Activated gamma-delta T cell treated with anti-CD3 and anti-CD28 coated beads, Interleukin-2, amount 50 U/mL, for 16 hours (primary cell): ENCODE data around the gene LHX3.

Experiments used
- DNase-seq: peaks from one replicate; pipeline ENCODE4 v3.0.0-alpha.2; 2020; ENCODE audit warnings: low read depth

The LHX3 gene

DNA sequence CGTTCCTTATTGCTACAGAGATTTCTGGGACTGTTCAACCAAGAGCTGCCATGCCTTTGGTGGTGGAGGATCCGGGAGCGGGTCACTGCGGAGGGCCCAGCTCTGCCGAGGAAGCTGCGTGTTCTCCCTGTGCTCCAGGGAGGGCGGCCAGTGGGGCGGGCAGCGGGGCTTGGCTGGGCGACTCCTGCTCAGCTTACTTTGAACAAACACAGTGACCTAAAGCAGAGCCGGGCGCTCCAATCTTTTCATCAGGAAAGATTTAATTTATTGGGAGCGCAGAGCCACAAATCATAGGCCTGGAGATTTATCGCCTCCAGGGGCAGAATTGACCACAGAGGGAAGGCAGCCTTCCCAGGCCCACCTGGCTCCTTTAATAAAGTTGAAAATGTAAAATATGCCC lies 27.7 kb downstream of the LHX3 start:
- DNase-seq = no peak

DNA sequence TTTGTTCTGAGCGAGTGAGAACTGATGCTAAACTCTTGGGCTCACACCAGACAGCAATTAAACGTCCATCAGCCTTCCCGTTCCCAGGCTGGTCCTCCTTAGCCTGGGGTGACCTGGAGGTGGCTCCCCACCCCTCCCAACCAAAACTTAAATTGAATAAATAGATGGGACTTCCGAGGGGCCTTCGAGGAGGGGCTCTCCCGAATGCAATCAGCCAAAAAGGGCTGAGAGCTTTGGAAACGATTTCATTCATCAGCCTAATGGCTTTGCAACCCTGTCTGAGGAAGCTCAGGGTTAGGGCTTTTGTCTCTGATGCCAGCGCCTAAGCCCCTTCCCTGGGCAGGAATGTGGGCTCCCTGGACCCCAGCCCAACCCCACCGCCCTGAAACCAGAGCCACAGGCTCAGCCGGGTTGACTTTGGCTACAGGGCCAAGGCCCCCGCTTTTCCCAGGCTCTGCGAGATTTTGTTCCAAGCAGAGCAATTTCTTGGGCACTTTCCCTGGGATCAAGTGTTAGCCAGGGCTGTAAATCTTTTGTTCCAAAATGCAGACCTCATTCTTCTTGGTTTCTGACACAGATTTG lies 29.2 kb downstream of the LHX3 start:
- DNase-seq = no peak

DNA sequence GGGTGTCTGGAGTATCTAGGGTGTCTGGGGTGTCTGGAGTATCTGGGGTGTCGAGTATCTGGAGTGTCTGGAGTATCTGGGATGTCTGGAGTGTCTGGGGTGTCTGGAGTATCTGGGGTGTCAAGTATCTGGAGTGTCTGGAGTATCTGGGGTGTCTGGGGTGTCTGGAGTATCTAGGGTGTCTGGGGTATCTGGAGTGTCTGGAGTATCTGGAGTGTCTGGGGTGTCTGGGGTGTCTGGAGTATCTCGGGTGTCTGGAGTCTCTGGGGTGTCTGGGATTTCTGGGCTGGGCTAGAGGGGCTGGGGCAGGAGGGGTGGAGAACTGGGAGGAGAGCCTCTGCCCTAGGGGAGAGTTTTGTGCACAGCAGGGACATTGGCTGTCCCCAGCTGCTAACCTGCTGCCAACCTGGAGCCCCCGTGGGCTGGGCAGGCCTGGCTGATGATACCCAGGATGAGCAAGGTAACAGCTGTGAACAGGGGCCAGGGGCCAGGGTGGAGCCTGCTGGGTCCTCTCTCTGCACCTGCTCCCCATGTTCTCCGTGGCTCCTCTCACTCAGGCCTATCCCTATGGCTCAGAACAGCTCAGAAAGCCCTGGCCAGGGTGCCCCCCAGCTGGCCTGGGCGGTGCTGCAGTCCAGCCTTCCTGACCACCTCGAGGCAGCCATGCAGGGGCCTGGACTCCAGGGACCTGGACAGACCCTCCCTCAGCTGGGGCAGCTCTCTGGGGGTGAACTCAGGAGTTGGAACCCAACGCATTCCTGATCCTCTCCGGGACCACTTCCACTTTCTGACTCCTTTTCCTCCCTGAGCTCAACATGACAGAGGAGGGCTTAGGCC lies 29.9 kb downstream of the LHX3 start:
- DNase-seq = no peak

DNA sequence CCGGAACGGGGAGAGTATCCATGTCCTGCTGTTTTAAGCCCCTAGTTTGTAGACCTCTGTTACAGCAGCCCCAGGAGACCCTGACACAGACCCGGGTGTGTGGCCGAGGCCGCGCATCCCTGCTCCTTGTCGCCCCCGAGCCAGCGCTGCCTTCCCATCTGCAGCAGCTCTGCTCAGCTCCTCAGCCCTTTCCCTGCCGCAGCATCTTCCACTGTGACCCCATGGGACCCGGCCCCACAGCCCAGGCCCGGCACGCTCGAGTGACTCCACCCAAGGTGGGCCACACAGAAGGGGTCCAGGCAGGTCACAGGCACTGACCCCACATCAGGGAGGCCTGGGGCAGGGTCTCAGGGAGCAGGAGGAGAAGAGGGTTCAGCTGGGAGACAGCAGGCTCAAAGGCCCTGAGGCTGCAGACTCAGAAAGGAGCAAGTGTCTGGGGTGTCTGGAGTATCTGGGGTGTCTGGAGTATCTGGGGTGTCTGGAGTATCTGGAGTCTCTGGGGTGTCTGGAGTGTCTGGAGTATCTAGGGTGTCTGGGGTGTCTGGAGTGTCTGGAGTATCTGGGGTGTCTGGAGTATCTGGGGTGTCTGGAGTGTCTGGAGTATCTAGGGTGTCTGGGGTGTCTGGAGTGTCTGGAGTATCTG lies 31.2 kb downstream of the LHX3 start:
- no peak for DNase-seq

DNA sequence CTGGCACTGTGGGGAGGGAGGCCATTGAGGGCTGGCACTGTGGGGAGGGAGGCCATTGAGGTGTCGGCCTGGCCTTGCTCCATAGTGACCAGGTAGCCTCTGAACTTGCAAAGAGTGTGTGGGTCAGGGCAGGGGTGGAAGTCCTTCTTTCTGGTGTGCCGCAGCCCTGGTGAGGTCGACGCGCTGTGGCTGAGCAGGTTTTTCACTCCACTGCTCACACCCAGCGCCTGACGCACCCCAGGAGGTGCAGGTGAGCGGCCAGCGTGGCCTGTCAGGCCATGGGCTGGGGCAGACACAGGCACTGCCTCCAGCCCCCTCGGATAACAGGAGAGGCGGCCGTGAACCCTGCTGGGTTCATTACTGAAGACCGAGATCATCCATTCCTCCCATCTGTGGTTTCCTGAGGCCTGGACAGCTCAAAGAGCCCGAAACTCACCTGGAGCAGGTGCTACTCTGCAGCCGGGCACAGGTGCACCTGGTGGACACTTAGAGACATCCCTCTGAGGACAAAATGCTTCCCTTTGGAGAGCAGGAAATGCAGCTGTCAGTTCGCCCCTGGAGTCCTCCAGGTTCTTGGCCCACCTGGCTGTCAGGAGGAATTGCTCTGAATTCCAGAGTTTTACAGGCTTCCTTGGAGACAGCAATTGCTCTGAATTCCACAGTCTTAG lies 32.4 kb downstream of the LHX3 start:
- DNase-seq = no peak

DNA sequence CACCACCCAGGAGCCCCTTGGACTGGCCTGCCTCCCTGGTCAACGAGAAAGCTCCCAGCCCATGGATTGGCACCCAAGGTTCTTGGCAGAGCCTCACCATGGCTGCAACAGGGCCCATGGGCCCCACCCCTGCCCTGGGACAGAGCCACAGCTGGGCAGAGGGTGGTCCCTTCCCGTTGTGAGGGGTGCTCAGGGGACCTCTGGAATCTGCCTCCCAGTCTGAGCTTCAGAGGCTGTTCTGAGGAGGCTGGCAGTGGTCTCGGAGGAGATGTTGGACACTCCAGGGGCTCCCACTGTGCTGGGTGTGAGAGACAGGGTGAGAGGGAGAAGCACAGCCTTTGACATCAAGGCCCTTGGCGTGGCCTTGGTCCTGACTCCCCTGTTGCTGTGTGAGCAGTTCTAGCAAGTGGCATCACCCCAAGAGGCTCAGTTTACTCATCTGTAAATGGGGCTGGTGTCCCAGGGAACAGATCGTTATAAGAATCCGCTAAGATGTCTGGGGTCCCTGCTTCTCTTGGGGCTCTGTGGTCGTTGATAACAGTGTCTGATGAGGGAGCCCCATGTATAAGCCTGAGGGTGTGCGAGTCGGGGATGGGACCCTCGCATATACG lies 33.0 kb downstream of the LHX3 start:
- DNase-seq = no peak

DNA sequence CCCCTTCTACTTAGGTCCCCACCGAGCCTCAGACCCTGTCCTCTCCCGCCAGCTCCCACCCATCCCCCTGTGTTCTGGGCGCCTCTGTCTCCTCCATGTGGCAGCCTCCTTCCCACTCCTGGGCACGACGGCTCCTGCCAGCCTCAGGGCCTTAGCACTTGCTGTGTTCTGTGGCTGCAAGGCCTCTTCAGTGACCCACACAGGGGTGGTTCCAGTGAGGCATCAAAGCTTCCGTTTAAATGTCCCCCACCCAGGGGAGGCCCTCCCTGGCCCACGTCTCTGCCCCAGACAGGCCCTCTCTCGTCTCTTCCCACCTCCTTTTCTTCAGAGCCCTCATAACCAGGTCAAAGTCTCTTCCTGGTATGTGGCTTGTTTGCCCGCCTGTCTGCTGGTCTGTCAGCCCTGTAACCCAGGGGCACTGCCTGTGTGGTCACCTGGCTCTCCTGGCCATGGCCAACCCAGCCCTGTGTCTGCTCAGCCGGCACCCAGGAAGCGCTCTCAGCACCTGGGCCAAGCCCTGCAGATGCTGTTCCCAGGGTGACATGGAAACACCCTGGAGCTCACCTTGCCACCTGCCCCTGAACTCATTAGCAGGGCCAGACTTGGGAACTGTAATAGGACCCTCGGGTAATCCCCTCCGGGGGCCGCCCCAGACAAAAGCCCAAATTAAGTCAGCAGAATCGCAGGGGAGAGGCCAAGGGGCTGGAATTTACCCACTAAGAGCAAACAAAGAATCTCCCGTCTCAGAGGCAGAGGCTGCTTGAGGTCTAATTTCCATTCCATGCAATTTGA lies 33.7 kb downstream of the LHX3 start:
- DNase-seq = no peak

DNA sequence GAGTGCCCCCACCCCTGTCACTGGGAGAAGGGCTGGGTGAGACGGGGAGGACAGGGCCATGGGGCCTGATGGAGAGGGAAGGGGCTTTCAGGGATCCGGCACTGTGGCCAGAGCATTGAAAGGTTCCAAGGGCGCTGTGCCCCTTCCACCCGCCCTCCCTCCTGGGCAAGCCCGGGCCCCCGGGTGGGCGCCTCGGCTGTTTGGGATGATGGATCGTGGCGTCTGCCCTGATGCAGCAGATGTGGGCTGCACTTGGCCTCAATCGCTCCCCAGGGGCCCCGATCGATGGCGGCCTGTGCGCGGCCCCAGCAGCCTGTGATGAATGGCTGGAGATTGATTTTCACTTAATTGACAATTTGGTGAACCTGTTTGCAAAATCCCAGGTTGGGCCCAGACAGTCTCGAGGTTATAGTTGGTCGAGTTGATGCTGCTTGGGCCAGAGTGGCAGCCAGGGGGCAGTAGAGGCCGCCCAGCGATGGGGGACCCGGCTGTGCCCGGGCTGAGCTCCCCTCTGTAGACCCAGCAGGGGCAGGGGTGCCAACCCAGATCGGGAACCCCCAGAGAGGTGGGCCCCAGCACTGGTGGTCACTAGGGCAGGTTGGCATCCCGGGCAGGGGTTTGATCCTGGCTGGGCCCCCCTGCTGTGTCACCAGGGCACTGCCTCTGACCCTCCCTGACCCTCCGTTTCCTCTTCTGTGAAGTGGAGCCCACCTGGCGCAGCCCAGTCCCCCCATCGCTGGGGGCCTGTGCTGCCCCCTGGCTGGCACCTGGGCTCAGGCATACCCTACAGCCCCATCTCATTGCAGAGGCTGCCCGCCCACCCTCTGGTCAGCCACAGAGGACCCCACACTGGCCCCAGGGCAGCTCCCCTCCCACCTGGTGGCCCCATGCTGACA lies 34.7 kb downstream of the LHX3 start:
- peak; percentile 13 for DNase-seq

DNA sequence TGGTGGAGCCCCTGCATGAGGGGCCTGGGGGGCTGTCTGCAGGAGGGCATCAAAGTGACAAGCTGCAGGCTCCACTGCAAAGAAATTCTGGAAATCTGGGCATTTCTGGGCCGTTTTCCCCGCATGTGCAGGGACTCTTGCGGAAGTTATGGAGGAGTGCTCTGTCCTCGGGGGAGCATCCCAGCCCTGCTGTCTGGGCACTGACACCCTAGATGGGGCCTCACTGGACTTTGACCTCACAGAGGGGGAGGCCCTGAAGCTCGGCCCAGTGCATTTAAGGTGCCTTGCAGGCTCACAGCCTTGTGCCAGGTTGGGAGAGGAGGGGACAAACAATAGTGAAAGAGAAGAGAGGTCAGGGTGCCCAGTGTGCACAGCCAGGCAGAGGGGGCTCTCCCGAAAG lies 35.4 kb downstream of the LHX3 start:
- DNase-seq = no peak

DNA sequence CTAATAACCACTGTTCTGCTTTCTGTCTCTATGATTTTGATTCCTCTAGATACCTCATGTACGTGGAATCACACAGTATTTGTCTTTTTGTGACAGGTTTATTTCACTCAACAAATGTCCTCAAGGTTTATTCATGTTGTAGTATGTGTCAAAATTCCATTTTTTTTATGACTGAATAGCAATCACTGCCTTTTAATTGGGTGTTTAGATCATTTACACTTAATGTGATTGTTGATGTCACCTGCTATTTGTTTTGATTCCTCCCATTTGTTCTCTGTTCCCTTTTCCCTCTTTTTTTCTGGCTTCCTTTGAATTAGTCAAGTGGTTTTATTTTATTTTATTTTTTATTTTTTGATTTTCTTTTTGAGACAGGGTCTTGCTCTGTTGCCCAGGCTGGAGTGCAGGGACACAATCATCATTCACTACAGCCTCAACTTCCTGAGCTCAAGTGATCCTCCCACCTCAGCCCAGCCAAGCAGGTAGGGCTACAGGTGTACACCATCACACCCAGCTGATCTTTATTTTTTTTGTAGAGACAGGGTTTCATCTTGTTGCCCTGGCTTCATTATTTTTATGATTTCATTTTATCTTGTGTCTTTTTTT lies 41.6 kb downstream of the LHX3 start:
- DNase-seq = no peak

DNA sequence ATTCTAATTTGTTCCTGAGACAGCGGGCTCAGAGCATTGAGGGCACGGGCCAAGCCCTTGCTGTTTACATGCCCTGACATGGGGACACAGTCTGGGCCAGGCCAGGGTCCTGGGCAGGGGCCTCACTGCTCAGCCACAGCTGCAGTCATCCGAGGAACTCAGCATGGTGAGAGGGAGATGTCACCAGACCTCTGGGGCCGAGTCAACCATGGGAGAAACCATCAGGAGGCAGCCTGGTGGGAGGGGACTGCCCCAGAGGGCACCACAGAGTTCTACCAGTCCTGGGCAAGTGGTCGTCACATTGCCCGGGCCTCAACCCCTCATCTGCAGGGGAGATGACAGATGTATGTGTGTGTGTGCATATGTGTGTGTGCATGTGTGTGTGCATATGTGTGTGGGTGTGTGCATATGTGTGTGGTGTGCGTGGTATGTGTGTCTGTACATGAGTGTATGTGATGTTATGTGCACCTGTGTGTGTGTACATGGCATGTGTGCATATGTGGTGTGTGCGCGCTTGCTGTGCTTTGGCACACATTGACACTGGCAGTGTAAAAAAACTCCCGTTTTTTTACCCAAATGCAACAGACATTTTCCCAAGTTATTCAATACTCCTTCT lies 43.8 kb downstream of the LHX3 start:
- no peak for DNase-seq

DNA sequence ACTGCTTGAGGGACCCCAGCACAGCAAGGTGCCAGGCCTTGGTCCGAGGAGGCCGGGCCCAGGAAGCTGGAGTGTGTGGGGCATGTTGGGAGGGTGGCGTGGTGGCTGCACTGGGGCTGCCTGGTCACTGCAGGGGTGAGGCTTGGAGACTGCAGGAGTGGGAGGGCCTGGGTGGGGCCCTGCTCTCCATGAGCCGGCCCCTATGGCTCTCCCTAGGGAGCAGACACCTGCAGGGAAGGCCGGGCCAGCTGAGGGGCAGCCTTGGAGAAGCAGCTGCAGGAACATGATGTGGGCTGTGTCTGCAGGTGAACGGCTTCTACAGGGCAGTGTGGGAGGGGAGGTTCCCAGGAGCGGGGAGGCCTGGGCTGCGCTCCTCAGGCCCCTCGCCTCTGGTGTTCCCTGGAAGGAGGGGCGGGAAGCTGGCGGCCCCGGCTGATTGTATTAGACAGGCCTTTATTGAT lies 44.5 kb downstream of the LHX3 start:
- no peak for DNase-seq

DNA sequence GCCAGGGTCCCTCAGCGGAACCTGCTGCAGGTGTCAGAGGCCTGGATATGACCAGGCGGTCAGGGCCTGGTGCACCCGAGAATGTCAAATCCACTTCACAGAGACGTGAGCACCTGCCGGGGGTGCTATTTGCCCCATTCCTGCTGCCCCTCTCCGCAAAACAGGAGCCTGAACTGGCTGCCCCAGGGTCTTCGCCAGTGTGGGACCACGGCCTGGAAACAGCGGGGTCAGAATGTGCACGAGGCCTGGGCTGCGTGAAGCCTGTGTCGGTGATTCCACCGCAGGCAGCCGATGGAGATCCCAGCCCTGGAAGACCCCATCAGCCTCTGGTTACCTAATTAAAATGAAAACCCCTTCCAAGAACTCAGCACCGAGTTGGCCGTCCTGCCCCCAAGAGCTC lies 45.1 kb downstream of the LHX3 start:
- DNase-seq = no peak

DNA sequence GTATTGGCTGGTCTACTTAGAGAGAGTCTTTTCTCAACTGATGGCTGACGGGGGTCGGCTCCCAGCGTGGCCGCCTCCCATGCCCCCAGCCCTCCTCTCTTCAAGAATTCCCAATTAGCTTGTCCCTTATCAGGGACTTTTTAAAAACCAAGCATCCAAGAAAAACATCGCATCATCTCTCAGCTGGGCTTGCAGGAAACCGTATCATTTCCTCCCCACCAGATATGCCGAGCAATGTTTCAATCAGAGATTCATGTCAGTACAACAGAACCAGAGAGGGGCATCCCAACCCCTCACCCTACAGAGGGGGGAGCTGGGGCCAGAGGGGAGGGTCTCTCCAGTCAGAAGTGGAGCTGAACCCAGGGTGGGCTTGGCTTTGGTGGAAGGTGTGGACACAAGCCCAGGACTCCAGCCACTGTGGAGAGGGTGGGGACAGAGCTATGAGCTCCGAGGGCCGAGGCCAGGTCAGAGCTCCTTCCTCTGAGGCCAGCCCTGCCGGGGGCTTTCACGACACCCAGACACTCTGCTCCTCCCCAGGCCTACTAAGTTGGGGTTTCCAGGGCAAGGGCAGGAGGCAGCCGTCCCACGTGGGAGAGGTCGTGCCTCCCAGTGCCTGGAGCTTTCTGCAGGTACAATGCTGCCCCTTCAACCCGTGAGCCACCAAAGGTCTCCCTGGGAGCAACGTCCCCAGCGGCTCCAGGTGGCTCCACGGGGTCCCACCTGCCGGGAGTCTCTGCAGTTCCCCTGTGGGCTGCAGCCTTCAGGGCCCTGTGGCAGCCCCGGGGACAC lies 47.3 kb downstream of the LHX3 start:
- no peak for DNase-seq

DNA sequence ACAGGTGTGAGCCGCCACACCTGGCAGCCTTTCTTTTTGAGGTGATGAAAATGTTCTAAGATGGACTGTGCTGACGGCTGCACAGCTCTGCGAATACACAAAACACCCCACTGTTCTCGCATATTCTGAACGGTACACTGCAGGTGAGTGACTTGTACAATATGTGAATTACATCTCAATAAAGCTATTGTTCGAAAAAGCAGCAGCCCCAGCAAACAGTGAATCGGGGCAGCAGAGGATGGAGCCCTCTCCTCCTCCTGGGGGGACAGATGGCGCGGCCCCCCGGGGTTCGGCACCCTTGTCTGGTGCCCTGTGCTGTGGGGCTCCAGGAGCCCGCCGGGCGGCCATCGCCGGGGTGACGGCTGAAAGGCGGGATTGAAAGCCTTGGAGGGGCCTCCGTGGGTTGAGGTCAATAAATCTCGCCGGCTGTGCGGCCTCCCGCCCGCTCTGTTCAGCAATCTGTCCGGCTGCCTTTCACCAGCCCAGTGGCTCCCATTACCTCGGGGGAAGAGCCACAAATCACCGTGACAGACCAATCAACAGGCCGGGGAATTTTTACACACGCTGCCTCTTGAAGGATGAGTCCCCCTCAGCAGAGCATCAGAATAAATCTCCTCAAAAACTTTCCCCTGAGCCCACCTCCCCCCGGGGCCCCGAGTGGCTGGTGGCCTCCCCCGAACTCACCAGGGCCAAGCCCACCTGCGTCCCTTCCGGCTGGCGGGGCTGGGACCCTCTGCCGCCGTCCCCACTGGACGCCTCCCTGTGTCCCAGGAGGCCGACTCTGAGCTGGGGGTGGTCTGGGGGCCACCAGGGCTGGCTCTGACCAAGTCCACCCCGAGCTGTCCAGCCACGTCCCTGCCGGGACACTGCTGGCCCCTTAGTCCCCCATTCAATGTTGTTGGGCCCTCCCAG lies 48.5 kb downstream of the LHX3 start:
- DNase-seq = no peak

DNA sequence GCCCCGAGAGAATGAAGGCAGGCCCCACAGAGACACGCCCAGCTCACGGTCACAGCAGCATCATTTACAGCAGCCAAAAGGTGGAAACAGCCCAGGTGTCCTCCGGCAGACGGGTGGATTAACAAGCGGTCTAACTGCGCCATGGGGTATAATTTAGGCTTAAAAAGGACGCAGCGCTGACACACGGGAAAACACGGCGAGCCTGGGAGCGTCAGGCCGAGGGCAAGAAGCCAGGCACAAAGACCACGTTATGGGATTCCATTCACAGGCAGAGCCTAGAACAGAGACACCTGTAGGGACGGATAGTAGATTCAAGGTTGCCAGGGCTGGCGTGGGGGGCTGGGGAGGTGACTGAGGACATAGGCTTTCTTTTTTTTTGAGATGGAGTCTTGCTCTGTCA lies 49.4 kb downstream of the LHX3 start:
- no peak for DNase-seq

DNA sequence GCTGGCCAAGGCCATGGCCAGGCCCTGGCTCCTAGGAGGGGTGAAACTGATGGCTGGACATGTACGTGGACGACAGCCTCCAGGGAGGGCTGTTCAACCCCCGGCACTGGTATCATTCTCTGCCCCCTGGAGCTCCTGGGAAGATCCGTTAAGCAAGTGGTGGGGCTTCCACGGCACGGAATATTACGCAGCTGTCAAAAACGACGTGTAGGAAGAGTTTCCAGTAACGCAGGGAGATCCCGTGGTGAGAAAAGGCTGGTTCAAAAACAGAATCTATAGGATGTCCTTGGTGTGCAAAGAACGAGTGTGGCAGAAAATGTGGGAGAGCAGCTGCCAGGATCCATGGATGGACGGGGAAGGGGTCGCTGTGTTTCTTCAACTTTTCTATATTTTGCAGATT lies 50.0 kb downstream of the LHX3 start:
- no peak for DNase-seq
